H1 (cell line): ENCODE measurements around the gene DUS1L.

ENCODE experiments used
- CBX5 ChIP-seq: fragments of 300-800, 300-1000 bp; sonication (generic); IDR thresholded peaks from 2 replicates; pipeline ENCODE4 v1.7.1; 2016; ENCODE audit warnings: antibody characterized with exemption, low read length, low read depth
- CHD2 ChIP-seq: IDR thresholded peaks from 2 replicates; pipeline ENCODE4 v1.6.1; 2012; ENCODE audit warnings: low read length, improper control_type of control experiment
- CTCF ChIP-seq, 3 experiments: IDR thresholded peaks; 1 replicate in 2 of 3; 2 replicates in 1 of 3; pipeline versions ENCODE4 v1.5.1 to v1.6.1; 2011; ENCODE audit warnings: low read length in 3 of 3, mild to moderate bottlenecking in 3 of 3, inconsistent platforms in 2 of 3, low read depth in 1 of 3, moderate library complexity in 1 of 3; ENCODE audit not compliant: insufficient read depth in 1 of 3; ENCODE audit errors: control extremely low read depth in 1 of 3
- FOSL1 ChIP-seq: IDR thresholded peaks from 2 replicates; pipeline ENCODE4 v1.6.1; 2011; ENCODE audit warnings: mild to moderate bottlenecking, low read depth, low read length, moderate library complexity; ENCODE audit not compliant: insufficient read depth
- JUN ChIP-seq: IDR thresholded peaks from 2 replicates; pipeline ENCODE4 v1.6.1; 2011; ENCODE audit warnings: low read depth, mild to moderate bottlenecking, improper control_type of control experiment, low read length
- POLR2AphosphoS5 ChIP-seq: IDR thresholded peaks from 2 replicates; pipeline ENCODE4 v1.6.1; 2011; ENCODE audit warnings: low read depth, low read length
- RNF2 ChIP-seq: fragments of 200-900, 300-1000 bp; sonication (generic); IDR thresholded peaks from 2 replicates; pipeline ENCODE4 v1.7.1; 2016; ENCODE audit warnings: borderline replicate concordance, low read depth, mild to moderate bottlenecking, antibody characterized with exemption, low read length; ENCODE audit not compliant: poor library complexity, severe bottlenecking; ENCODE audit errors: missing control alignments
- RXRA ChIP-seq: IDR thresholded peaks from 2 replicates; pipeline ENCODE4 v1.6.1; 2011; ENCODE audit warnings: low read depth, mild to moderate bottlenecking, low read length, moderate library complexity; ENCODE audit not compliant: insufficient read depth
- SP4 ChIP-seq: IDR thresholded peaks from 2 replicates; pipeline ENCODE4 v1.6.1; 2012; ENCODE audit warnings: low read length, inconsistent platforms
- SUZ12 ChIP-seq: fragments of 200-600 bp; sonication (generic); IDR thresholded peaks from 2 replicates; pipeline ENCODE4 v1.6.1; 2012; ENCODE audit warnings: mild to moderate bottlenecking, inconsistent platforms, low read length, moderate library complexity, mixed read lengths
- TAF1 ChIP-seq: IDR thresholded peaks from 2 replicates; pipeline ENCODE4 v1.6.1; 2011; ENCODE audit warnings: mild to moderate bottlenecking, low read depth, low read length

- no peak for TF ChIP-seq CTCF (IDR thresholded peaks at IDR 0.05; ENCODE audit: control extremely low read depth in 1 of 3, insufficient read depth in 1 of 3, low read depth in 1 of 3, low read length in 3 of 3)
- no peak for TF ChIP-seq JUN
- no peak for TF ChIP-seq POLR2AphosphoS5
- TF ChIP-seq RXRA: no peak
- TF ChIP-seq TAF1: no peak
- TF ChIP-seq SUZ12: no peak
- TF ChIP-seq CHD2: no peak
- TF ChIP-seq FOSL1: no peak
- TF ChIP-seq SP4: no peak
- no peak for TF ChIP-seq RNF2
- TF ChIP-seq CBX5: no peak
These were observed 26.5 kb upstream of the DUS1L start for GRCh38 chr17:82092094-82092586.
